HEK293 (cell line): ENCODE data around the gene KRI1.

Experiments
- CTCF ChIA-PET: fragments of 350-600 bp; formaldehyde crosslinking; extraction: SDS; loops from one replicate; lab custom pipeline; 2021; ENCODE audit warnings: antibody characterized with exemption; lab: Yijun Ruan, JAX
- POLR2A ChIA-PET: fragments of 300-600 bp; formaldehyde crosslinking; extraction: SDS; loops from one replicate; lab custom pipeline; 2020; ENCODE audit warnings: antibody characterized with exemption, inconsistent platforms; lab: Yijun Ruan, JAX
- H3K27ac ChIP-seq: fragments of 200-500 bp; sonication (Bioruptor generic); 2 replicates; pipeline ENCODE4 v1.5.1; 2014; ENCODE audit warnings: low read depth, low read length, control low read depth, inconsistent platforms; ENCODE audit errors: extremely low read depth
- H3K36me3 ChIP-seq, 2 experiments: fragments of 200-500 bp in 1 of 2; sonication (Bioruptor generic) in 1 of 2; 1 replicate in 1 of 2; 2 replicates in 1 of 2; pipeline ENCODE4 v1.5.1; 2014 to 2017; ENCODE audit warnings: inconsistent platforms in 2 of 2, low read length in 2 of 2; ENCODE audit not compliant: control insufficient read depth in 2 of 2, insufficient read depth in 1 of 2
- H3K4me1 ChIP-seq: fragments of 200-500 bp; sonication (Bioruptor generic); 2 replicates; pipeline ENCODE4 v1.5.1; 2014; ENCODE audit warnings: mild to moderate bottlenecking, low read length, inconsistent platforms; ENCODE audit not compliant: control insufficient read depth, insufficient read depth
- H3K4me3 ChIP-seq: 2 replicates; pipeline ENCODE4 v1.5.1; 2011; ENCODE audit warnings: low read depth, mild to moderate bottlenecking, control low read depth, low read length, moderate library complexity
- H3K9me3 ChIP-seq: fragments of 200-500 bp; sonication (Bioruptor generic); 2 replicates; pipeline ENCODE4 v1.5.1; 2014; ENCODE audit warnings: low read depth, low read length, inconsistent platforms; ENCODE audit not compliant: control insufficient read depth, insufficient read depth
- EGR2 ChIP-seq: fragments of 450-650 bp; formaldehyde crosslinking; IDR thresholded peaks from 2 replicates; pipeline ENCODE4 v1.5.1; 2016; ENCODE audit warnings: low read depth, missing biosample characterization, missing genetic modification characterization
- KLF17 ChIP-seq: fragments of 450-650 bp; formaldehyde crosslinking; IDR thresholded peaks from 2 replicates; pipeline ENCODE4 v1.5.1; 2016; ENCODE audit warnings: missing biosample characterization, missing genetic modification characterization
- OVOL3 ChIP-seq: fragments of 450-650 bp; formaldehyde crosslinking; IDR thresholded peaks from 2 replicates; pipeline ENCODE4 v1.5.1; 2016; ENCODE audit warnings: missing biosample characterization, missing genetic modification characterization
- PRDM4 ChIP-seq: fragments of 450-650 bp; formaldehyde crosslinking; IDR thresholded peaks from 2 replicates; pipeline ENCODE4 v1.5.1; 2017; ENCODE audit warnings: missing biosample characterization, missing genetic modification characterization
- YY1 ChIP-seq: fragments of 450-650 bp; formaldehyde crosslinking; IDR thresholded peaks from 2 replicates; pipeline ENCODE4 v1.5.1; 2018; ENCODE audit warnings: missing biosample characterization, missing genetic modification characterization
- ZBTB7A ChIP-seq: fragments of 450-650 bp; formaldehyde crosslinking; IDR thresholded peaks from 2 replicates; pipeline ENCODE4 v1.5.1; 2016; ENCODE audit warnings: low read depth, missing biosample characterization, missing genetic modification characterization
- ZBTB8A ChIP-seq: fragments of 450-650 bp; formaldehyde crosslinking; IDR thresholded peaks from 2 replicates; pipeline ENCODE4 v1.5.1; 2016; ENCODE audit warnings: missing biosample characterization, missing genetic modification characterization
- ZNF184 ChIP-seq: fragments of 450-650 bp; IDR thresholded peaks from 2 replicates; pipeline ENCODE4 v1.5.1; 2018; ENCODE audit warnings: missing biosample characterization, mild to moderate bottlenecking, missing genetic modification characterization
- ZNF211 ChIP-seq: fragments of 450-650 bp; formaldehyde crosslinking; IDR thresholded peaks from 2 replicates; pipeline ENCODE4 v1.5.1; 2016; ENCODE audit warnings: low read depth, missing biosample characterization, missing genetic modification characterization
- ZNF24 ChIP-seq: fragments of 450-650 bp; formaldehyde crosslinking; IDR thresholded peaks from 2 replicates; pipeline ENCODE4 v1.5.1; 2016; ENCODE audit warnings: missing biosample characterization, missing genetic modification characterization
- ZNF280C ChIP-seq: fragments of 450-650 bp; formaldehyde crosslinking; IDR thresholded peaks from 2 replicates; pipeline ENCODE4 v1.5.1; 2016; ENCODE audit warnings: missing biosample characterization, missing genetic modification characterization
- ZNF518A ChIP-seq: fragments of 450-650 bp; formaldehyde crosslinking; conservative IDR thresholded peaks from 2 replicates; pipeline ENCODE4 v1.5.1; 2016; ENCODE audit warnings: low read depth, missing biosample characterization, missing genetic modification characterization
- ZNF580 ChIP-seq: fragments of 450-650 bp; formaldehyde crosslinking; IDR thresholded peaks from 2 replicates; pipeline ENCODE4 v1.5.1; 2016; ENCODE audit warnings: missing biosample characterization, missing genetic modification characterization
- ZNF76 ChIP-seq: fragments of 450-650 bp; formaldehyde crosslinking; IDR thresholded peaks from 2 replicates; pipeline ENCODE4; 2016; ENCODE audit warnings: low read depth, missing biosample characterization, missing genetic modification characterization, borderline replicate concordance
- ZSCAN5A ChIP-seq: fragments of 450-650 bp; formaldehyde crosslinking; IDR thresholded peaks from 2 replicates; pipeline ENCODE4 v1.5.1; 2016; ENCODE audit warnings: missing biosample characterization, missing genetic modification characterization

KRI1 gene

GRCh38 chr19:10602330-10603083, 36.7 kb upstream of the KRI1 start (continued):
- TF ChIP-seq PRDM4 (tag by site-specific recombination), result no peak
- TF ChIP-seq ZNF76 (tag by site-specific recombination), result no peak
- TF ChIP-seq ZNF280C (tag by site-specific recombination), result no peak
- TF ChIP-seq OVOL3 (tag by site-specific recombination), result peak; percentile 93
- TF ChIP-seq ZBTB7A (tag by site-specific recombination), result peak; percentile 92
- TF ChIP-seq ZNF580 (tag by site-specific recombination), result no peak
- peak; percentile 71; the same call in 1 of the 2 replicates for TF ChIP-seq KLF17 (tag by site-specific recombination)
- TF ChIP-seq YY1 (tag by site-specific recombination), result 0 out of 2 replicates have a peak, but pooled peaks have one; percentile 43
- TF ChIP-seq ZNF184, result no peak
- TF ChIP-seq ZNF211, result no peak
- peak; percentile 56 for TF ChIP-seq ZBTB8A
- 0 out of 2 replicates have a peak, but pooled peaks have one; percentile 36 for TF ChIP-seq ZSCAN5A (tag by site-specific recombination)
- TF ChIP-seq EGR2 (tag by site-specific recombination), result peak; percentile 54

- H3K9me3 ChIP-seq, result no peaks in the 10 kb centered on the region
- H3K27ac ChIP-seq, result no peak overlapping the region
- H3K4me1 ChIP-seq, result no peaks in the 10 kb centered on the region
- H3K36me3 ChIP-seq, result no peaks in the 10 kb centered on the region
- TF ChIP-seq ZNF24 (tag by site-specific recombination) (peak; percentile 73; the same call in 1 of the 2 replicates), ZNF518A (tag by site-specific recombination) (no peak)
- no peak overlapping the region for H3K4me3 ChIP-seq
- ChIA-PET CTCF (interaction anchor here (0.6 to 1.6 kb wide), 4 partner anchors 22 to 503 kb away, joined by 3 to 5 read pairs (median 3); no protein-coding TSS in a partner anchor), POLR2A (interaction anchor here (1.0 to 1.3 kb wide), 2 partner anchors 17 to 23 kb away, joined by 3 to 7 read pairs; partner anchors contain the start of gene SLC44A2)
Observed at GRCh38 chr19:10601999-10602329, 36.2 kb upstream of the KRI1 start.
